GM18907 (cell line): ENCODE measurements around the gene TAF15.

Source experiments
- ATAC-seq: cut with Tn5 transposase; IDR thresholded peaks from one replicate; pipeline ENCODE4 v1.9.1; 2021; ENCODE audit warnings: mild to moderate bottlenecking, moderate library complexity; ENCODE audit not compliant: unreplicated experiment

Gene TAF15

GRCh38 chr17:35816723-35817122, 7.4 kb downstream of the TAF15 start:
- ATAC-seq: no peak

- ATAC-seq: no peak
Measured at GRCh38 chr17:35817196-35817595, 7.9 kb downstream of the TAF15 start.

- no peak for ATAC-seq
Measured at GRCh38 chr17:35819455-35819854, 10.2 kb downstream of the TAF15 start.

- ATAC-seq: no peak
Measured at GRCh38 chr17:35821308-35821707, 12.0 kb downstream of the TAF15 start.

GRCh38 chr17:35825206-35825605, 15.9 kb downstream of the TAF15 start:
- no peak for ATAC-seq

- ATAC-seq: no peak
Measured at GRCh38 chr17:35841101-35841500, 31.8 kb downstream of the TAF15 start.

- no peak for ATAC-seq
Measured at GRCh38 chr17:35841505-35841904, 32.2 kb downstream of the TAF15 start.

- ATAC-seq: no peak
Measured at GRCh38 chr17:35842239-35842638, 33.0 kb downstream of the TAF15 start.

- no peak for ATAC-seq
Measured at GRCh38 chr17:35843698-35844097, 34.4 kb downstream of the TAF15 start.

- ATAC-seq: no peak
Measured at GRCh38 chr17:35844547-35844946, 35.3 kb downstream of the TAF15 start.

GRCh38 chr17:35846055-35846809, 36.9 kb downstream of the TAF15 start:
- no peak for ATAC-seq

GRCh38 chr17:35847006-35847405, 37.7 kb downstream of the TAF15 start:
- ATAC-seq: no peak

- ATAC-seq: no peak
Measured at GRCh38 chr17:35847633-35848373, 38.5 kb downstream of the TAF15 start.

GRCh38 chr17:35849469-35850348, 40.4 kb downstream of the TAF15 start:
- no peak for ATAC-seq

- ATAC-seq: no peak
Measured at GRCh38 chr17:35855965-35856364, 46.7 kb downstream of the TAF15 start.

GRCh38 chr17:35856603-35857002, 47.3 kb downstream of the TAF15 start:
- ATAC-seq: no peak

- ATAC-seq: no peak
Measured at GRCh38 chr17:35864853-35865252, 55.6 kb downstream of the TAF15 start.

- no peak for ATAC-seq
Measured at GRCh38 chr17:35865412-35866340, 56.4 kb downstream of the TAF15 start.

GRCh38 chr17:35866341-35866950, 57.2 kb downstream of the TAF15 start:
- ATAC-seq: no peak

- no peak for ATAC-seq
Measured at GRCh38 chr17:35867574-35867973, 58.3 kb downstream of the TAF15 start.
